NCI-H345 (cell line): ENCODE results near the gene DAPP1.
"Not testable (repeated sequence)": the region's sequence is repeated elsewhere in the genome, so short reads cannot be mapped to it uniquely, and the experiment has no call there.

Experiments used
- DNase-seq: peaks from one replicate; lab custom pipeline; 2025; lab: John Stamatoyannopoulos, UW

The DAPP1 gene

GRCh38 chr4:99824070-99824599 is 7.5 kb downstream of the DAPP1 start:
- DNase-seq: no peak

- DNase-seq: no peak
These were observed 8.6 kb downstream of the DAPP1 start for GRCh38 chr4:99825272-99825671.

GRCh38 chr4:99826016-99826415 is 9.4 kb downstream of the DAPP1 start:
- no peak for DNase-seq

- DNase-seq: no peak
These were observed 10.8 kb downstream of the DAPP1 start for GRCh38 chr4:99827454-99827853.

GRCh38 chr4:99827857-99828256 is 11.2 kb downstream of the DAPP1 start:
- DNase-seq: no peak

- no peak for DNase-seq
These were observed 11.8 kb downstream of the DAPP1 start for GRCh38 chr4:99828477-99828876.

- DNase-seq: not testable (repeated sequence)
These were observed 13.4 kb downstream of the DAPP1 start for GRCh38 chr4:99830051-99830450.

- DNase-seq: no peak
These were observed 15.7 kb downstream of the DAPP1 start for GRCh38 chr4:99832321-99832720.

- DNase-seq: no peak
These were observed 16.1 kb downstream of the DAPP1 start for GRCh38 chr4:99832758-99833157.

GRCh38 chr4:99833756-99834155 is 17.1 kb downstream of the DAPP1 start:
- DNase-seq: no peak

GRCh38 chr4:99834569-99834968 is 17.9 kb downstream of the DAPP1 start:
- DNase-seq: no peak

- no peak for DNase-seq
These were observed 19.3 kb downstream of the DAPP1 start for GRCh38 chr4:99835942-99836341.

- no peak for DNase-seq
These were observed 22.3 kb downstream of the DAPP1 start for GRCh38 chr4:99838927-99839326.

- no peak for DNase-seq
These were observed 24.5 kb downstream of the DAPP1 start for GRCh38 chr4:99841129-99841528.

GRCh38 chr4:99843413-99843812 is 26.8 kb downstream of the DAPP1 start:
- DNase-seq: no peak

GRCh38 chr4:99844048-99844447 is 27.4 kb downstream of the DAPP1 start:
- DNase-seq: no peak

- DNase-seq: no peak
These were observed 28.6 kb downstream of the DAPP1 start for GRCh38 chr4:99845179-99845578.

- no peak for DNase-seq
These were observed 29.3 kb downstream of the DAPP1 start for GRCh38 chr4:99845708-99846469.

- no peak for DNase-seq
These were observed 30.3 kb downstream of the DAPP1 start for GRCh38 chr4:99846891-99847290.

GRCh38 chr4:99847362-99847976 is 30.8 kb downstream of the DAPP1 start:
- no peak for DNase-seq

- DNase-seq: no peak
These were observed 32.0 kb downstream of the DAPP1 start for GRCh38 chr4:99848591-99849001.

- no peak for DNase-seq
These were observed 35.6 kb downstream of the DAPP1 start for GRCh38 chr4:99852199-99852749.

GRCh38 chr4:99853190-99853589 is 36.6 kb downstream of the DAPP1 start:
- no peak for DNase-seq
